Measurements from ENCODE around the gene SNRPB. TPM values are rescaled to one million over a fixed set of nuclear protein-coding genes. Genes with fewer than 3 reads are reported as not detected.
A peak's percentile ranks its signal among the peaks of the same experiment; 100 is the strongest.

The SNRPB gene
- polyA plus RNA-seq, 2 of the 4 experiments (the other 2 are of a cell fraction) = 557 to 676 TPM

GRCh38 chr20:2430538-2430937 is 40.1 kb downstream of the SNRPB start:
- TF ChIP-seq EP300 (IDR thresholded peaks at IDR 0.05) (no peak), REST (IDR thresholded peaks at IDR 0.05) (no peak), HDAC2 (IDR thresholded peaks at IDR 0.05) (no peak), ZFP36 (IDR thresholded peaks at IDR 0.05; ENCODE audit: borderline replicate concordance, partially characterized antibody) (no peak), HES2 (IDR thresholded peaks at IDR 0.05) (no peak), POLR2A (IDR thresholded peaks at IDR 0.05; ENCODE audit: low read length) (no peak), SMC3 (IDR thresholded peaks at IDR 0.05) (no peak), HEYL (CRISPR knock-in tag; IDR thresholded peaks at IDR 0.05) (no peak), FOSB (CRISPR knock-in tag; IDR thresholded peaks at IDR 0.05) (no peak), ELK1 (IDR thresholded peaks at IDR 0.05; ENCODE audit: low read depth, low read length) (no peak)
- ChIA-PET CTCF (interaction anchor here (0.7 to 1.8 kb wide), 5 partner anchors 9 to 223 kb away, joined by 3 to 4 read pairs (median 4); no protein-coding TSS in a partner anchor), POLR2A (no interaction called here)
- FAIRE-seq = no peak
- Histone ChIP-seq H3K4me1 (no peaks in the 10 kb centered on the region), H3K9me3 (no peaks in the 10 kb centered on the region), H3K4me2 (no peak overlapping the region), H3K27ac (no peak overlapping the region), H3K4me3 (no peak overlapping the region)
- ATAC-seq = no peak
- no peak for DNase-seq (ENCODE audit: low read depth in 1 of 2, low spot score in 1 of 2)
- WGBS (ENCODE audit: missing lambda C conversion rate) = 47% methylated on average over 4 of the region's 4 CpGs

- ChIA-PET POLR2A (no interaction called here), CTCF (no interaction called here)
- 32% methylated on average over 6 of the region's 6 CpGs for WGBS (ENCODE audit: missing lambda C conversion rate)
- H3K4me1 ChIP-seq = no peaks in the 10 kb centered on the region
- TF ChIP-seq RARB (CRISPR knock-in tag; IDR thresholded peaks at IDR 0.05) (no peak), JUNB (IDR thresholded peaks at IDR 0.05) (no peak), MYC (IDR thresholded peaks at IDR 0.05; ENCODE audit: borderline replicate concordance, low read length) (no peak), JUN (IDR thresholded peaks at IDR 0.05) (no peak), POLR2A (IDR thresholded peaks at IDR 0.05; ENCODE audit: low read length) (no peak)
- no peaks in the 10 kb centered on the region for H3K9me3 ChIP-seq
- H3K4me2 ChIP-seq = no peak overlapping the region
- no peak overlapping the region for H3K27ac ChIP-seq
- FAIRE-seq (no peak), DNase-seq (ENCODE audit: low read depth in 1 of 2, low spot score in 1 of 2) (no peak), ATAC-seq (no peak)
- no peak overlapping the region for H3K4me3 ChIP-seq
Measured at GRCh38 chr20:2429051-2429450, 41.5 kb downstream of the SNRPB start.

GRCh38 chr20:2421247-2421646 is 49.3 kb downstream of the SNRPB start:
- no peak overlapping the region for H3K4me2 ChIP-seq
- no peaks in the 10 kb centered on the region for H3K4me1 ChIP-seq
- WGBS (ENCODE audit: missing lambda C conversion rate) = 17% methylated on average over 5 of the region's 5 CpGs
- no peaks in the 10 kb centered on the region for H3K9me3 ChIP-seq
- ChIA-PET CTCF (interaction anchor here (0.8 to 4.7 kb wide), 8 partner anchors 9 to 415 kb away, joined by 3 to 24 read pairs (median 4); no protein-coding TSS in a partner anchor), POLR2A (no interaction called here)
- H3K4me3 ChIP-seq = no peak overlapping the region
- DNase-seq (ENCODE audit: low read depth in 1 of 2, low spot score in 1 of 2) (peak; percentile 29 to 52), FAIRE-seq (peak; percentile 74), ATAC-seq (peak; percentile 74 to 81; a peak in 5 of 6 replicates)
- H3K27ac ChIP-seq = no peak overlapping the region
- TF ChIP-seq HEYL (CRISPR knock-in tag; IDR thresholded peaks at IDR 0.05) (no peak), PBX3 (IDR thresholded peaks at IDR 0.05) (no peak), RAD21 (conservative IDR thresholded peaks at IDR 0.05 in 1 of 2, IDR thresholded peaks at IDR 0.05 in 1 of 2) (peak; percentile 23 to 47; a peak in 4 of 5 replicates), ZC3H11A (IDR thresholded peaks at IDR 0.05) (no peak), KDM5A (IDR thresholded peaks at IDR 0.05) (no peak), TFCP2L1 (CRISPR knock-in tag; IDR thresholded peaks at IDR 0.05) (no peak), KDM1A (IDR thresholded peaks at IDR 0.05; ENCODE audit: low read depth) (no peak), SMC3 (IDR thresholded peaks at IDR 0.05) (peak; percentile 28; the same call in 1 of the 3 replicates), CTCF (IDR thresholded peaks at IDR 0.05) (peak; percentile 45), CBX2 (IDR thresholded peaks at IDR 0.05; ENCODE audit: borderline replicate concordance, low read depth) (no peak), ESRRA (IDR thresholded peaks at IDR 0.05; ENCODE audit: borderline replicate concordance, low read length) (no peak), ZFP36 (IDR thresholded peaks at IDR 0.05; ENCODE audit: borderline replicate concordance, partially characterized antibody) (no peak), MAFK (IDR thresholded peaks at IDR 0.05; ENCODE audit: partially characterized antibody) (no peak), E2F6 (IDR thresholded peaks at IDR 0.05; ENCODE audit: borderline replicate concordance, low read depth) (no peak), EHF (CRISPR knock-in tag; IDR thresholded peaks at IDR 0.05) (no peak), FOXS1 (CRISPR knock-in tag; IDR thresholded peaks at IDR 0.05) (no peak)

Data from A549 (cell line).